MM.1S (cell line): ENCODE results near the gene RTN3.

ENCODE experiments used
- DNase-seq: peaks from one replicate; pipeline ENCODE4 v3.0.0-alpha.2; 2015
- H2AFZ ChIP-seq: fragments of 300-600 bp; sonication (generic); 2 replicates; pipeline ENCODE4 v1.6.0; 2016; ENCODE audit warnings: antibody characterized with exemption, low read length
- H3F3A ChIP-seq: fragments of 300-600 bp; sonication (generic); 2 replicates; pipeline ENCODE4 v1.6.1; 2016; ENCODE audit warnings: mild to moderate bottlenecking, antibody characterized with exemption, low read length, moderate library complexity, mixed read lengths; ENCODE audit not compliant: insufficient read depth
- H3K27ac ChIP-seq: fragments of 300-600 bp; sonication (generic); 2 replicates; pipeline ENCODE4 v1.5.1; 2016; ENCODE audit warnings: mild to moderate bottlenecking, low read length
- H3K27me3 ChIP-seq: fragments of 300-600 bp; sonication (generic); replicated peaks from 2 replicates; pipeline ENCODE4 v1.6.0; 2016; ENCODE audit warnings: low read length; ENCODE audit not compliant: insufficient read depth
- H3K36me3 ChIP-seq: fragments of 300-600 bp; sonication (generic); replicated peaks from 2 replicates; pipeline ENCODE4 v1.6.1; 2016; ENCODE audit warnings: mild to moderate bottlenecking, low read length, mixed read lengths; ENCODE audit not compliant: insufficient read depth
- H3K4me1 ChIP-seq: fragments of 300-600 bp; sonication (generic); 2 replicates; pipeline ENCODE4 v1.6.1; 2016; ENCODE audit warnings: low read length, mixed read lengths
- H3K4me2 ChIP-seq: fragments of 300-600 bp; sonication (generic); 2 replicates; pipeline ENCODE4 v1.6.0; 2016; ENCODE audit warnings: low read depth, low read length
- H3K4me3 ChIP-seq: fragments of 300-600 bp; sonication (generic); 2 replicates; pipeline ENCODE4 v1.5.1; 2016; ENCODE audit warnings: low read length, mixed read lengths
- H3K79me2 ChIP-seq: fragments of 300-600 bp; sonication (generic); 2 replicates; pipeline ENCODE4 v1.6.1; 2016; ENCODE audit warnings: mixed run types, low read length, mixed read lengths
- H3K9ac ChIP-seq: fragments of 300-600 bp; sonication (generic); 2 replicates; pipeline ENCODE4 v1.6.1; 2016; ENCODE audit warnings: low read length, mixed read lengths
- H3K9me2 ChIP-seq: fragments of 300-600 bp; sonication (generic); replicated peaks from 2 replicates; pipeline ENCODE4 v1.6.1; 2016; ENCODE audit warnings: mild to moderate bottlenecking, low read length, mixed read lengths; ENCODE audit not compliant: insufficient read depth
- H3K9me3 ChIP-seq: fragments of 300-600 bp; sonication (generic); replicated peaks from 2 replicates; pipeline ENCODE4 v1.6.1; 2016; ENCODE audit warnings: mild to moderate bottlenecking, low read length, mixed read lengths; ENCODE audit not compliant: insufficient read depth
- H4K20me1 ChIP-seq: fragments of 300-600 bp; sonication (generic); 2 replicates; pipeline ENCODE4 v1.6.1; 2016; ENCODE audit warnings: mild to moderate bottlenecking, low read length, moderate library complexity, mixed read lengths; ENCODE audit not compliant: insufficient read depth
- CTCF ChIP-seq: fragments of 300-600 bp; sonication (generic); IDR thresholded peaks from 2 replicates; pipeline ENCODE4 v1.5.1; 2016; ENCODE audit warnings: antibody characterized with exemption, low read length, mixed read lengths
- EZH2 ChIP-seq: fragments of 300-600 bp; sonication (generic); optimal IDR thresholded peaks from 2 replicates; pipeline ENCODE3; 2017; ENCODE audit warnings: low read depth, mild to moderate bottlenecking, antibody characterized with exemption, low read length, mixed read lengths
- EZH2phosphoT487 ChIP-seq: fragments of 300-600 bp; sonication (generic); IDR thresholded peaks from 2 replicates; pipeline ENCODE4 v1.6.1; 2018; ENCODE audit warnings: antibody characterized with exemption, low read length

Gene RTN3

GRCh38 chr11:63791495-63792167 is 110.3 kb downstream of the RTN3 start:
- Histone ChIP-seq H3K4me1 (no peaks in the 10 kb centered on the region), H3K9ac (no peak overlapping the region)

GRCh38 chr11:63793161-63793560 is 111.9 kb downstream of the RTN3 start:
- Histone ChIP-seq H2AFZ (no peak overlapping the region), H3K4me2 (no peak overlapping the region), H3K27me3 (no peaks in the 10 kb centered on the region), H3K27ac (no peak overlapping the region), H3F3A (no peaks in the 10 kb centered on the region), H3K4me3 (no peak overlapping the region), H3K36me3 (no peaks in the 10 kb centered on the region), H3K79me2 (no peaks in the 10 kb centered on the region), H4K20me1 (no peaks in the 10 kb centered on the region), H3K9ac (no peak overlapping the region), H3K9me3 (no peaks in the 10 kb centered on the region), H3K4me1 (no peaks in the 10 kb centered on the region), H3K9me2 (no peaks in the 10 kb centered on the region)
- DNase-seq, result no peak
- no peak for TF ChIP-seq EZH2
- no peak for TF ChIP-seq CTCF
- no peak for TF ChIP-seq EZH2phosphoT487

More at GRCh38 chr11:63791495-63792167, 110.3 kb downstream of the RTN3 start:
- H3K79me2 ChIP-seq, result no peaks in the 10 kb centered on the region
- H4K20me1 ChIP-seq, result no peaks in the 10 kb centered on the region
- H3K4me2 ChIP-seq, result no peak overlapping the region
- H2AFZ ChIP-seq, result no peak overlapping the region
- H3K27ac ChIP-seq, result no peak overlapping the region
- TF ChIP-seq CTCF (no peak), EZH2 (no peak), EZH2phosphoT487 (no peak)
- no peak for DNase-seq
- H3K27me3 ChIP-seq, result no peaks in the 10 kb centered on the region
- no peak overlapping the region for H3K4me3 ChIP-seq
- H3F3A ChIP-seq, result no peaks in the 10 kb centered on the region
- H3K9me3 ChIP-seq, result no peaks in the 10 kb centered on the region
- H3K36me3 ChIP-seq, result no peaks in the 10 kb centered on the region
- no peaks in the 10 kb centered on the region for H3K9me2 ChIP-seq

- no peak for DNase-seq
Observed at GRCh38 chr11:63795066-63795465, 113.8 kb downstream of the RTN3 start.

More at GRCh38 chr11:63795066-63795465, 113.8 kb downstream of the RTN3 start:
- Histone ChIP-seq H2AFZ (no peak overlapping the region), H3K4me3 (no peak overlapping the region), H3K79me2 (no peaks in the 10 kb centered on the region), H3K9me2 (no peaks in the 10 kb centered on the region), H3K9ac (no peak overlapping the region), H4K20me1 (no peaks in the 10 kb centered on the region), H3F3A (no peaks in the 10 kb centered on the region), H3K27ac (no peak overlapping the region), H3K4me2 (no peak overlapping the region), H3K9me3 (no peaks in the 10 kb centered on the region), H3K27me3 (no peaks in the 10 kb centered on the region), H3K4me1 (no peaks in the 10 kb centered on the region), H3K36me3 (no peaks in the 10 kb centered on the region)
- TF ChIP-seq EZH2 (no peak), CTCF (no peak), EZH2phosphoT487 (no peak)
